HEK293 (cell line): Measurements from ENCODE around the gene CELF4.
"Not testable (repeated sequence)": the region's sequence is repeated elsewhere in the genome, so short reads cannot be mapped to it uniquely, and the experiment has no call there.

Experiments
- CTCF ChIA-PET: fragments of 350-600 bp; formaldehyde crosslinking; extraction: SDS; loops from one replicate; lab custom pipeline; 2021; ENCODE audit warnings: antibody characterized with exemption; lab: Yijun Ruan, JAX
- POLR2A ChIA-PET: fragments of 300-600 bp; formaldehyde crosslinking; extraction: SDS; loops from one replicate; lab custom pipeline; 2020; ENCODE audit warnings: antibody characterized with exemption, inconsistent platforms; lab: Yijun Ruan, JAX
- H3K27ac ChIP-seq: fragments of 200-500 bp; sonication (Bioruptor generic); 2 replicates; pipeline ENCODE4 v1.5.1; 2014; ENCODE audit warnings: low read depth, low read length, control low read depth, inconsistent platforms; ENCODE audit errors: extremely low read depth
- H3K36me3 ChIP-seq, 2 experiments: fragments of 200-500 bp in 1 of 2; sonication (Bioruptor generic) in 1 of 2; 1 replicate in 1 of 2; 2 replicates in 1 of 2; pipeline ENCODE4 v1.5.1; 2014 to 2017; ENCODE audit warnings: inconsistent platforms in 2 of 2, low read length in 2 of 2; ENCODE audit not compliant: control insufficient read depth in 2 of 2, insufficient read depth in 1 of 2
- H3K4me1 ChIP-seq: fragments of 200-500 bp; sonication (Bioruptor generic); 2 replicates; pipeline ENCODE4 v1.5.1; 2014; ENCODE audit warnings: mild to moderate bottlenecking, low read length, inconsistent platforms; ENCODE audit not compliant: control insufficient read depth, insufficient read depth
- H3K4me3 ChIP-seq: 2 replicates; pipeline ENCODE4 v1.5.1; 2011; ENCODE audit warnings: low read depth, mild to moderate bottlenecking, control low read depth, low read length, moderate library complexity
- H3K9me3 ChIP-seq: fragments of 200-500 bp; sonication (Bioruptor generic); 2 replicates; pipeline ENCODE4 v1.5.1; 2014; ENCODE audit warnings: low read depth, low read length, inconsistent platforms; ENCODE audit not compliant: control insufficient read depth, insufficient read depth
- EGR2 ChIP-seq: fragments of 450-650 bp; formaldehyde crosslinking; IDR thresholded peaks from 2 replicates; pipeline ENCODE4 v1.5.1; 2016; ENCODE audit warnings: low read depth, missing biosample characterization, missing genetic modification characterization
- HOXA7 ChIP-seq: sonication (generic); formaldehyde crosslinking; IDR thresholded peaks from 2 replicates; pipeline ENCODE4 v1.8.1; 2022; ENCODE audit warnings: missing genetic modification reagents, borderline replicate concordance
- KLF1 ChIP-seq: fragments of 450-650 bp; formaldehyde crosslinking; IDR thresholded peaks from 2 replicates; pipeline ENCODE4 v1.5.1; 2016; ENCODE audit warnings: missing biosample characterization, missing genetic modification characterization
- PRDM1 ChIP-seq: fragments of 450-650 bp; formaldehyde crosslinking; IDR thresholded peaks from 2 replicates; pipeline ENCODE4; 2016; ENCODE audit warnings: missing biosample characterization, missing genetic modification characterization
- ZBTB44 ChIP-seq: fragments of 450-650 bp; IDR thresholded peaks from 2 replicates; pipeline ENCODE4 v1.5.1; 2018; ENCODE audit warnings: missing biosample characterization, mild to moderate bottlenecking, missing genetic modification characterization
- ZFHX2 ChIP-seq: fragments of 450-650 bp; formaldehyde crosslinking; conservative IDR thresholded peaks from 2 replicates; pipeline ENCODE4 v1.5.1; 2016; ENCODE audit warnings: missing biosample characterization, missing genetic modification characterization
- ZIC2 ChIP-seq: fragments of 450-650 bp; formaldehyde crosslinking; IDR thresholded peaks from 2 replicates; pipeline ENCODE4 v1.5.1; 2016; ENCODE audit warnings: missing biosample characterization, missing genetic modification characterization
- ZNF112 ChIP-seq: fragments of 450-650 bp; formaldehyde crosslinking; IDR thresholded peaks from 2 replicates; pipeline ENCODE4 v1.5.0; 2017; ENCODE audit warnings: missing biosample characterization, missing genetic modification characterization
- ZNF133 ChIP-seq: fragments of 450-650 bp; formaldehyde crosslinking; IDR thresholded peaks from 2 replicates; pipeline ENCODE4 v1.5.1; 2016; ENCODE audit warnings: missing biosample characterization, missing genetic modification characterization
- ZNF175 ChIP-seq: fragments of 450-650 bp; formaldehyde crosslinking; IDR thresholded peaks from 2 replicates; pipeline ENCODE4 v1.5.1; 2016; ENCODE audit warnings: missing biosample characterization, missing genetic modification characterization
- ZNF19 ChIP-seq: fragments of 450-650 bp; formaldehyde crosslinking; IDR thresholded peaks from 2 replicates; pipeline ENCODE4; 2016; ENCODE audit warnings: missing biosample characterization, missing genetic modification characterization, low read depth
- ZNF280D ChIP-seq: fragments of 450-650 bp; formaldehyde crosslinking; IDR thresholded peaks from 2 replicates; pipeline ENCODE4 v1.5.1; 2016; ENCODE audit warnings: missing biosample characterization, missing genetic modification characterization
- ZNF366 ChIP-seq: fragments of 450-650 bp; formaldehyde crosslinking; conservative IDR thresholded peaks from 2 replicates; pipeline ENCODE4 v1.5.1; 2016; ENCODE audit warnings: missing biosample characterization, missing genetic modification characterization
- ZNF433 ChIP-seq: fragments of 450-650 bp; formaldehyde crosslinking; IDR thresholded peaks from 2 replicates; pipeline ENCODE4 v1.5.1; 2016; ENCODE audit warnings: missing biosample characterization, missing genetic modification characterization, low read depth
- ZNF610 ChIP-seq: fragments of 450-650 bp; formaldehyde crosslinking; IDR thresholded peaks from 2 replicates; pipeline ENCODE4 v1.5.1; 2016; ENCODE audit warnings: missing biosample characterization, missing genetic modification characterization, borderline replicate concordance
- ZNF624 ChIP-seq: fragments of 450-650 bp; formaldehyde crosslinking; IDR thresholded peaks from 2 replicates; pipeline ENCODE4 v1.5.1; 2017; ENCODE audit warnings: missing biosample characterization, missing genetic modification characterization
- ZNF843 ChIP-seq: fragments of 450-650 bp; formaldehyde crosslinking; IDR thresholded peaks from 2 replicates; pipeline ENCODE4 v1.5.1; 2016; ENCODE audit warnings: missing biosample characterization, missing genetic modification characterization
- ZSCAN5A ChIP-seq: fragments of 450-650 bp; formaldehyde crosslinking; IDR thresholded peaks from 2 replicates; pipeline ENCODE4 v1.5.1; 2016; ENCODE audit warnings: missing biosample characterization, missing genetic modification characterization

Gene CELF4

GRCh38 chr18:37465958-37466357 lies 99.6 kb downstream of the CELF4 start:
- ChIA-PET POLR2A (no interaction called here), CTCF (interaction anchor here (0.6 to 1.9 kb wide), 4 partner anchors 11 to 72 kb away, joined by 3 to 12 read pairs (median 5); no protein-coding TSS in a partner anchor)
- TF ChIP-seq ZSCAN5A (tag by site-specific recombination): no peak
- Histone ChIP-seq H3K9me3 (no peaks in the 10 kb centered on the region), H3K27ac (no peak overlapping the region), H3K4me3 (no peak overlapping the region), H3K4me1 (no peaks in the 10 kb centered on the region), H3K36me3 (no peaks in the 10 kb centered on the region)

GRCh38 chr18:37464257-37464656 lies 101.3 kb downstream of the CELF4 start:
- H3K27ac ChIP-seq: no peak overlapping the region
- peak; percentile 59 for TF ChIP-seq ZIC2 (tag by site-specific recombination)
- TF ChIP-seq ZNF175 (tag by site-specific recombination): no peak
- no peak for TF ChIP-seq ZNF843
- H3K4me1 ChIP-seq: no peaks in the 10 kb centered on the region
- ChIA-PET CTCF (no interaction called here), POLR2A (no interaction called here)
- no peaks in the 10 kb centered on the region for H3K36me3 ChIP-seq
- H3K9me3 ChIP-seq: no peaks in the 10 kb centered on the region
- H3K4me3 ChIP-seq: no peak overlapping the region

- TF ChIP-seq ZFHX2 (tag by site-specific recombination) (peak; percentile 27; the same call in 1 of the 2 replicates), KLF1 (tag by site-specific recombination) (0 out of 2 replicates have a peak, but pooled peaks have one; percentile 9)
- POLR2A ChIA-PET, H3K36me3 ChIP-seq, H3K27ac ChIP-seq, H3K4me3 ChIP-seq, H3K4me1 ChIP-seq, H3K9me3 ChIP-seq: not testable (repeated sequence)
- CTCF ChIA-PET: interaction anchor here (1.4 kb wide), 1 partner anchor 77 kb away, joined by 3 read pairs; no protein-coding TSS in a partner anchor
Observed at GRCh38 chr18:37461329-37461728, 104.3 kb downstream of the CELF4 start.

- TF ChIP-seq ZNF19 (no peak), ZFHX2 (tag by site-specific recombination) (peak; percentile 53), ZNF624 (tag by site-specific recombination) (no peak)
- H3K27ac ChIP-seq: no peak overlapping the region
- no peaks in the 10 kb centered on the region for H3K4me1 ChIP-seq
- no peak overlapping the region for H3K4me3 ChIP-seq
- ChIA-PET POLR2A (no interaction called here), CTCF (interaction anchor here (0.6 kb wide), 1 partner anchor 104 kb away, joined by 4 read pairs; no protein-coding TSS in a partner anchor)
- no peaks in the 10 kb centered on the region for H3K36me3 ChIP-seq
- H3K9me3 ChIP-seq: no peaks in the 10 kb centered on the region
Observed at GRCh38 chr18:37460604-37461003, 105.0 kb downstream of the CELF4 start.

- Histone ChIP-seq H3K36me3 (no peaks in the 10 kb centered on the region), H3K9me3 (no peaks in the 10 kb centered on the region), H3K4me3 (no peak overlapping the region)
- POLR2A ChIA-PET: no interaction called here
- TF ChIP-seq ZNF280D (tag by site-specific recombination): no peak
- TF ChIP-seq EGR2: no peak
- no peak for TF ChIP-seq ZNF433 (tag by site-specific recombination)
- no peak for TF ChIP-seq ZBTB44 (tag by site-specific recombination)
- TF ChIP-seq ZNF175 (tag by site-specific recombination): no peak
- no peak for TF ChIP-seq ZNF366 (tag by site-specific recombination)
- no peak for TF ChIP-seq ZNF133 (tag by site-specific recombination)
- TF ChIP-seq ZNF610 (tag by site-specific recombination): no peak
- no peak for TF ChIP-seq HOXA7
- TF ChIP-seq ZNF112 (tag by site-specific recombination): no peak
- TF ChIP-seq PRDM1 (tag by site-specific recombination): no peak
- TF ChIP-seq, all 188 proteins: peak for 0
- no peak overlapping the region for H3K27ac ChIP-seq
- H3K4me1 ChIP-seq: no peaks in the 10 kb centered on the region
- CTCF ChIA-PET: interaction anchor here (0.6 to 1.3 kb wide), 4 partner anchors 17 to 163 kb away, joined by 3 to 4 read pairs (median 3); no protein-coding TSS in a partner anchor
Observed at GRCh38 chr18:37458697-37459096, 106.9 kb downstream of the CELF4 start.
